HG03571 (cell line): ENCODE results near the gene PPFIBP1.
"Not testable (repeated sequence)": the region's sequence is repeated elsewhere in the genome, so short reads cannot be mapped to it uniquely, and the experiment has no call there.

Experiments used
- ATAC-seq: cut with Tn5 transposase; IDR thresholded peaks from one replicate; pipeline ENCODE4 v1.9.1; 2021; ENCODE audit not compliant: unreplicated experiment

Gene PPFIBP1

GRCh38 chr12:27564612-27565213 is 40.7 kb downstream of the PPFIBP1 start:
- no peak for ATAC-seq

GRCh38 chr12:27566159-27566558 is 42.2 kb downstream of the PPFIBP1 start:
- no peak for ATAC-seq

- ATAC-seq: no peak
These were observed 42.6 kb downstream of the PPFIBP1 start for GRCh38 chr12:27566626-27567025.

- no peak for ATAC-seq
These were observed 47.5 kb downstream of the PPFIBP1 start for GRCh38 chr12:27571463-27571862.

- ATAC-seq: no peak
These were observed 48.7 kb downstream of the PPFIBP1 start for GRCh38 chr12:27572486-27573255.

GRCh38 chr12:27573972-27574371 is 50.0 kb downstream of the PPFIBP1 start:
- ATAC-seq: no peak

- no peak for ATAC-seq
These were observed 51.2 kb downstream of the PPFIBP1 start for GRCh38 chr12:27575090-27575761.

- no peak for ATAC-seq
These were observed 51.7 kb downstream of the PPFIBP1 start for GRCh38 chr12:27575762-27576118.

- no peak for ATAC-seq
These were observed 52.8 kb downstream of the PPFIBP1 start for GRCh38 chr12:27576667-27577347.

GRCh38 chr12:27577688-27578087 is 53.7 kb downstream of the PPFIBP1 start:
- ATAC-seq: no peak

GRCh38 chr12:27578689-27579372 is 54.8 kb downstream of the PPFIBP1 start:
- no peak for ATAC-seq

- ATAC-seq: no peak
These were observed 56.7 kb downstream of the PPFIBP1 start for GRCh38 chr12:27580561-27581330.

- not testable (repeated sequence) for ATAC-seq
These were observed 57.3 kb downstream of the PPFIBP1 start for GRCh38 chr12:27581331-27581671.

GRCh38 chr12:27581833-27582232 is 57.8 kb downstream of the PPFIBP1 start:
- ATAC-seq: not testable (repeated sequence)

- not testable (repeated sequence) for ATAC-seq
These were observed 58.4 kb downstream of the PPFIBP1 start for GRCh38 chr12:27582445-27582844.

- ATAC-seq: no peak
These were observed 59.2 kb downstream of the PPFIBP1 start for GRCh38 chr12:27583057-27583797.

- no peak for ATAC-seq
These were observed 60.0 kb downstream of the PPFIBP1 start for GRCh38 chr12:27583981-27584380.

GRCh38 chr12:27585739-27586265 is 61.8 kb downstream of the PPFIBP1 start:
- ATAC-seq: no peak

- ATAC-seq: not testable (repeated sequence)
These were observed 64.2 kb downstream of the PPFIBP1 start for GRCh38 chr12:27588075-27588730.
